Smooth muscle cell (in vitro differentiated cells): ENCODE measurements around the gene RAB11FIP2. TPM values are rescaled to one million over a fixed set of nuclear protein-coding genes. Genes with fewer than 3 reads are reported as not detected.

Source experiments
- DNase-seq: peaks from one replicate; lab custom pipeline; 2025; ENCODE audit not compliant: unreplicated experiment; lab: John Stamatoyannopoulos, UW
- H2AFZ ChIP-seq: fragments of 200-600 bp; sonication (generic); 2 replicates; pipeline ENCODE4 v1.6.0; 2016; ENCODE audit warnings: antibody characterized with exemption, low read depth, mild to moderate bottlenecking
- H3F3A ChIP-seq: fragments of 200-600 bp; sonication (generic); 2 replicates; pipeline ENCODE4 v1.6.0; 2017; ENCODE audit warnings: antibody characterized with exemption, low read depth
- H3K27ac ChIP-seq: fragments of 200-600 bp; sonication (generic); 2 replicates; pipeline ENCODE4 v1.5.1; 2016; ENCODE audit warnings: low read depth, mild to moderate bottlenecking
- H3K27me3 ChIP-seq: fragments of 200-600 bp; sonication (generic); 2 replicates; pipeline ENCODE4 v1.6.1; 2016; ENCODE audit warnings: low read depth, mild to moderate bottlenecking
- H3K36me3 ChIP-seq: fragments of 200-600 bp; sonication (generic); 2 replicates; pipeline ENCODE4 v1.5.1; 2016; ENCODE audit warnings: low read depth
- H3K4me1 ChIP-seq: fragments of 200-600 bp; sonication (generic); 2 replicates; pipeline ENCODE4 v1.5.1; 2016; ENCODE audit warnings: low read depth
- H3K4me2 ChIP-seq: fragments of 200-600 bp; sonication (generic); 2 replicates; pipeline ENCODE4 v1.6.0; 2016; ENCODE audit warnings: mild to moderate bottlenecking
- H3K4me3 ChIP-seq: fragments of 200-600 bp; sonication (generic); 2 replicates; pipeline ENCODE4 v1.5.1; 2016; ENCODE audit warnings: mild to moderate bottlenecking
- H3K79me2 ChIP-seq: fragments of 200-600 bp; sonication (generic); 2 replicates; pipeline ENCODE4 v1.6.0; 2016; ENCODE audit warnings: low read depth, mild to moderate bottlenecking
- H3K9ac ChIP-seq: fragments of 200-600 bp; sonication (generic); 2 replicates; pipeline ENCODE4 v1.6.0; 2016; ENCODE audit warnings: low read depth
- H3K9me3 ChIP-seq: fragments of 200-600 bp; sonication (generic); replicated peaks from 2 replicates; pipeline ENCODE4 v1.5.1; 2016; ENCODE audit warnings: low read depth
- H4K20me1 ChIP-seq: fragments of 200-600 bp; sonication (generic); 2 replicates; pipeline ENCODE4 v1.6.0; 2016; ENCODE audit warnings: low read depth
- CTCF ChIP-seq: fragments of 200-600 bp; sonication (generic); IDR thresholded peaks from 2 replicates; pipeline ENCODE4 v1.5.1; 2017; ENCODE audit warnings: borderline replicate concordance, mild to moderate bottlenecking, antibody characterized with exemption; ENCODE audit not compliant: insufficient read depth, poor library complexity, severe bottlenecking
- WGBS: methylation state at CpG from one replicate; pipeline ENCODE4 v1.1.7; 2016; ENCODE audit warnings: low lambda C conversion rate; 5-methylcytosine and 5-hydroxymethylcytosine counted together
- polyA plus RNA-seq: library from polyadenylated mRNA; unstranded; fragments of >200 nt; fragmentation: Nextera tagmentation; extraction: Ambion mirVana; gene quantifications from 2 replicates; pipeline ENCODE4 v1.2.1, GENCODE V29; 2016
- total RNA-seq: library from RNA; depleted of rRNA; stranded (reverse); fragments of >200 nt; gene quantifications from 2 replicates; pipeline ENCODE4 v1.2.3, GENCODE V29; 2014

The RAB11FIP2 gene
- total and polyA plus RNA-seq, 2 experiments from 2014 or later: 9.0 to 41.2 TPM

- Histone ChIP-seq H3K4me2 (no peak overlapping the region), H4K20me1 (no peaks in the 10 kb centered on the region), H3F3A (no peaks in the 10 kb centered on the region), H3K36me3 (no peaks in the 10 kb centered on the region), H3K9me3 (no peaks in the 10 kb centered on the region), H3K79me2 (no peaks in the 10 kb centered on the region), H3K4me1 (peaks cover 13% of the 10 kb centered on the region), H3K27ac (no peak overlapping the region), H3K4me3 (no peak overlapping the region), H3K27me3 (no peaks in the 10 kb centered on the region), H2AFZ (no peak overlapping the region), H3K9ac (no peak overlapping the region)
- TF ChIP-seq CTCF: no peak
- 89% methylated on average over 4 of the region's 4 CpGs for WGBS
- no peak for DNase-seq
Observed at GRCh38 chr10:117993166-117993565, 53.6 kb downstream of the RAB11FIP2 start.

- no peak for TF ChIP-seq CTCF
- H3K4me2 ChIP-seq: no peak overlapping the region
- no peaks in the 10 kb centered on the region for H3K27me3 ChIP-seq
- H3F3A ChIP-seq: no peaks in the 10 kb centered on the region
- no peak for DNase-seq
- no peak overlapping the region for H2AFZ ChIP-seq
- peaks cover 8% of the 10 kb centered on the region for H3K4me1 ChIP-seq
- H3K27ac ChIP-seq: no peak overlapping the region
- H3K4me3 ChIP-seq: no peak overlapping the region
- H3K9ac ChIP-seq: no peak overlapping the region
- no peaks in the 10 kb centered on the region for H4K20me1 ChIP-seq
- H3K36me3 ChIP-seq: no peaks in the 10 kb centered on the region
- WGBS: 97% methylated on average over 8 of the region's 8 CpGs
- no peaks in the 10 kb centered on the region for H3K9me3 ChIP-seq
- H3K79me2 ChIP-seq: no peaks in the 10 kb centered on the region
Observed at GRCh38 chr10:117991701-117992100, 55.0 kb downstream of the RAB11FIP2 start.

- Histone ChIP-seq H3K36me3 (no peaks in the 10 kb centered on the region), H3K4me2 (no peak overlapping the region), H3K4me3 (no peak overlapping the region), H3K4me1 (peaks cover 8% of the 10 kb centered on the region), H3K79me2 (no peaks in the 10 kb centered on the region), H3K27ac (no peak overlapping the region), H2AFZ (no peak overlapping the region), H3F3A (no peaks in the 10 kb centered on the region), H3K27me3 (no peaks in the 10 kb centered on the region), H3K9me3 (no peaks in the 10 kb centered on the region), H4K20me1 (no peaks in the 10 kb centered on the region), H3K9ac (no peak overlapping the region)
- no peak for DNase-seq
- no peak for TF ChIP-seq CTCF
- WGBS: 89% methylated on average over 4 of the region's 4 CpGs
Observed at GRCh38 chr10:117989962-117990361, 56.8 kb downstream of the RAB11FIP2 start.

GRCh38 chr10:117988814-117989213 is 57.9 kb downstream of the RAB11FIP2 start:
- Histone ChIP-seq H3K27me3 (no peaks in the 10 kb centered on the region), H2AFZ (no peak overlapping the region), H3K4me2 (no peak overlapping the region), H3K9me3 (no peaks in the 10 kb centered on the region), H3K4me3 (no peak overlapping the region), H3K36me3 (no peaks in the 10 kb centered on the region), H3K9ac (no peak overlapping the region), H3K27ac (no peak overlapping the region), H3K79me2 (no peaks in the 10 kb centered on the region), H4K20me1 (no peaks in the 10 kb centered on the region), H3F3A (no peaks in the 10 kb centered on the region), H3K4me1 (peaks cover 8% of the 10 kb centered on the region)
- 63% methylated on average over 3 of the region's 3 CpGs for WGBS
- no peak for DNase-seq
- TF ChIP-seq CTCF: no peak
